H1 (cell line): ENCODE measurements around the gene OLFML2A. TPM values are rescaled to one million over a fixed set of nuclear protein-coding genes. Genes with fewer than 3 reads are reported as not detected.

Experiments
- ASH2L ChIP-seq: fragments of 200-600, 300-600 bp; sonication (generic); IDR thresholded peaks from one replicate; pipeline ENCODE4 v1.7.1; 2017; ENCODE audit warnings: low read length
- CHD1 ChIP-seq: IDR thresholded peaks from 2 replicates; pipeline ENCODE4 v1.6.1; 2012; ENCODE audit warnings: low read depth, low read length, improper control_type of control experiment
- SIX5 ChIP-seq: IDR thresholded peaks from 2 replicates; pipeline ENCODE4 v1.6.1; 2011; ENCODE audit warnings: mild to moderate bottlenecking, low read depth, low read length
- polyA plus RNA-seq, 7 experiments: library from polyadenylated mRNA; depleted of rRNA in 3 of 7; stranded (reverse) in 5 of 7; unstranded in 2 of 7; fragments of >200 nt in 5 of 7; fragments of 200-250 nt in 2 of 7; gene quantifications; 1 replicate in 5 of 7; 2 replicates in 1 of 7; 4 replicates in 1 of 7; pipeline versions ENCODE4 v1.2.1 to v1.2.3, GENCODE V29; 2011 to 2013; ENCODE audit warnings: missing spikeins in 2 of 7, mixed read lengths in 2 of 7
- total RNA-seq: library from RNA; stranded (reverse); fragmentation: NEBNext Ultra II Directional; extraction: Animal tissue kit (Norgen Biotek cat#: 25700); gene quantifications from 2 replicates; pipeline ENCODE4 v1.2.1, GENCODE V29; 2021
- TF ChIP-seq, protein P1 (sequence below): IDR thresholded peaks from 2 replicates; pipeline ENCODE4 v1.6.1; 2012; ENCODE audit warnings: inconsistent platforms

The OLFML2A gene
- total and polyA plus RNA-seq, 2 of the 8 experiments (the other 6 are each of a cell fraction or from before 2014, with no cell fraction given), result 7.8 to 11.5 TPM

DNA sequence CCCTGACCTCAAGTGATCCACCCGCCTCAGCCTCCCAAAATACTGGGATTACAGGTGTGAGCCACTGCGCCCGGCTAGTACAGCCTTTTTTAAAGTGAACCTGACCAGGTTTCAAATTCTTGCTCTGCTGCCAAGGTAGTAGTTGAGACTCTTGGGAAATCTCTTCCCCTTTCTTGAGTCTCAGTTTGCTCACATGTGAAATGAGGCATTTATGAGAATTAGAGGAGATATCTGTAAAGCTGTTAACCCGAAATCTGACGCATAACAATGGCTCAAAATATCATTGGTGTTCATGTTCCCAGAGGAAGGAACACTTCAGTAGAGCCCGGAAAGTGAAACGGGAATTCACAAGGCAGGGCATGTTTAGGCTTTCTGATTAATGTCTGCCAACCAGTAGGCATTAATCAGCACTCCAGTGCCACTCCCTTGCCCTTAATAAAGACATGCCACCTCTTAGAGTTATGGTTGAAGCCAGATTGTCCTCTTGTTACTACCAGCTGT lies 86.5 kb downstream of the OLFML2A start (continued):
- TF ChIP-seq, protein P1, sequence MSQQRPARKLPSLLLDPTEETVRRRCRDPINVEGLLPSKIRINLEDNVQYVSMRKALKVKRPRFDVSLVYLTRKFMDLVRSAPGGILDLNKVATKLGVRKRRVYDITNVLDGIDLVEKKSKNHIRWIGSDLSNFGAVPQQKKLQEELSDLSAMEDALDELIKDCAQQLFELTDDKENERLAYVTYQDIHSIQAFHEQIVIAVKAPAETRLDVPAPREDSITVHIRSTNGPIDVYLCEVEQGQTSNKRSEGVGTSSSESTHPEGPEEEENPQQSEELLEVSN, result no peak
- TF ChIP-seq SIX5, result no peak
- no peak for TF ChIP-seq CHD1
- TF ChIP-seq ASH2L, result no peak

Other genes starting within 250 kb of the OLFML2A start
- gene NR6A1, start 5.8 kb upstream of the OLFML2A start, total RNA-seq, result 232 and 237 TPM in 2 replicates
- 77.0 and 93.2 TPM in 2 replicates for gene NR6A1, start 5.8 kb upstream of the OLFML2A start, polyA plus RNA-seq (2011; rRNA removed)
- not detected in 2 replicates for gene WDR38, start 76.3 kb downstream of the OLFML2A start, total RNA-seq
- not detected in 2 replicates for gene WDR38, start 76.3 kb downstream of the OLFML2A start, polyA plus RNA-seq (2011; rRNA removed)
- 1,831 and 1,889 TPM in 2 replicates for gene RPL35, start 84.8 kb downstream of the OLFML2A start, total RNA-seq
- gene RPL35, start 84.8 kb downstream of the OLFML2A start, polyA plus RNA-seq (2011; rRNA removed), result 2,448 and 2,722 TPM in 2 replicates
- gene ARPC5L, start 85.0 kb downstream of the OLFML2A start, total RNA-seq, result 50.5 and 50.6 TPM in 2 replicates
- 34.1 and 36.0 TPM in 2 replicates for gene ARPC5L, start 85.0 kb downstream of the OLFML2A start, polyA plus RNA-seq (2011; rRNA removed)
- 6.5 and 9.6 TPM in 2 replicates for gene GOLGA1, start 163.9 kb downstream of the OLFML2A start, total RNA-seq
- gene GOLGA1, start 163.9 kb downstream of the OLFML2A start, polyA plus RNA-seq (2011; rRNA removed), result 4.8 and 6.3 TPM in 2 replicates